HAP-1 (cell line): ENCODE data around the gene SHISA9.

Experiments used
- DNase-seq, 2 experiments: peaks; one replicate each; pipeline ENCODE4 v3.0.0-alpha.2; 2016 to 2020; ENCODE audit warnings: low spot score in 2 of 2
- H3K27me3 ChIP-seq: fragments of 250-450 bp; sonication (Bioruptor Pico); 2 replicates; pipeline ENCODE4 v1.5.1; 2020; ENCODE audit warnings: low read depth, mild to moderate bottlenecking, moderate library complexity
- H3K36me3 ChIP-seq: fragments of 250-450 bp; sonication (Bioruptor Pico); replicated peaks from 2 replicates; pipeline ENCODE4 v1.5.1; 2020; ENCODE audit warnings: mild to moderate bottlenecking
- H3K4me1 ChIP-seq: fragments of 250-450 bp; sonication (Bioruptor Pico); 2 replicates; pipeline ENCODE4 v1.5.1; 2020; ENCODE audit warnings: mild to moderate bottlenecking
- H3K4me3 ChIP-seq: fragments of 250-450 bp; sonication (Bioruptor Pico); 2 replicates; pipeline ENCODE4 v1.5.1; 2020; ENCODE audit warnings: mild to moderate bottlenecking, moderate library complexity
- H3K9me3 ChIP-seq: fragments of 250-450 bp; sonication (Bioruptor Pico); 2 replicates; pipeline ENCODE4 v1.5.1; 2020; ENCODE audit warnings: mild to moderate bottlenecking, moderate library complexity
- in situ Hi-C: fragments of 300-500 bp; cut with MboI; formaldehyde crosslinking; loops from 3 replicates; pipeline ENCODE4 v1.14.3; 2020; ENCODE audit warnings: low sequenced_read_pairs, inconsistent platforms, mixed read lengths

Gene SHISA9

GRCh38 chr16:12992066-12992465, 90.7 kb downstream of the SHISA9 start:
- H3K27me3 ChIP-seq: no peaks in the 10 kb centered on the region
- no peaks in the 10 kb centered on the region for H3K9me3 ChIP-seq
- in situ Hi-C loops: no loop called here
- H3K36me3 ChIP-seq: no peaks in the 10 kb centered on the region
- H3K4me3 ChIP-seq: no peak overlapping the region
- DNase-seq: no peak
- H3K4me1 ChIP-seq: no peaks in the 10 kb centered on the region

- DNase-seq: no peak
- in situ Hi-C loops: no loop called here
- peaks cover under 1% of the 10 kb centered on the region; the same call in 1 of the 2 replicates for H3K9me3 ChIP-seq
Measured at GRCh38 chr16:12994402-12994801, 93.0 kb downstream of the SHISA9 start.

GRCh38 chr16:12995721-12996372, 94.4 kb downstream of the SHISA9 start:
- DNase-seq: no peak
- Histone ChIP-seq H3K4me1 (no peaks in the 10 kb centered on the region), H3K9me3 (peaks cover 3% of the 10 kb centered on the region; the same call in 1 of the 2 replicates), H3K4me3 (no peak overlapping the region), H3K36me3 (no peaks in the 10 kb centered on the region), H3K27me3 (no peaks in the 10 kb centered on the region)
- in situ Hi-C loops: no loop called here

More at GRCh38 chr16:12994402-12994801, 93.0 kb downstream of the SHISA9 start:
- no peaks in the 10 kb centered on the region for H3K27me3 ChIP-seq
- H3K4me1 ChIP-seq: no peaks in the 10 kb centered on the region
- H3K36me3 ChIP-seq: no peaks in the 10 kb centered on the region
- no peak overlapping the region for H3K4me3 ChIP-seq

- in situ Hi-C loops: no loop called here
- Histone ChIP-seq H3K9me3 (peaks cover 3% of the 10 kb centered on the region; the same call in 1 of the 2 replicates), H3K4me3 (no peak overlapping the region), H3K4me1 (no peaks in the 10 kb centered on the region), H3K27me3 (no peaks in the 10 kb centered on the region), H3K36me3 (no peaks in the 10 kb centered on the region)
- no peak for DNase-seq
Measured at GRCh38 chr16:12998361-12999085, 97.1 kb downstream of the SHISA9 start.

GRCh38 chr16:12999368-12999767, 98.0 kb downstream of the SHISA9 start:
- Histone ChIP-seq H3K9me3 (peaks cover 3% of the 10 kb centered on the region; the same call in 1 of the 2 replicates), H3K36me3 (no peaks in the 10 kb centered on the region), H3K4me1 (no peaks in the 10 kb centered on the region), H3K4me3 (no peak overlapping the region), H3K27me3 (no peaks in the 10 kb centered on the region)
- DNase-seq: no peak
- in situ Hi-C loops: no loop called here

- Histone ChIP-seq H3K27me3 (no peaks in the 10 kb centered on the region), H3K9me3 (no peaks in the 10 kb centered on the region; the same call in 1 of the 2 replicates), H3K36me3 (no peaks in the 10 kb centered on the region), H3K4me1 (no peaks in the 10 kb centered on the region), H3K4me3 (no peak overlapping the region)
- in situ Hi-C loops: no loop called here
- no peak for DNase-seq
Measured at GRCh38 chr16:13005721-13006247, 104.4 kb downstream of the SHISA9 start.

- H3K4me1 ChIP-seq: no peaks in the 10 kb centered on the region
- in situ Hi-C loops: no loop called here
- DNase-seq: no peak
- H3K36me3 ChIP-seq: no peaks in the 10 kb centered on the region
- H3K27me3 ChIP-seq: no peaks in the 10 kb centered on the region
- no peak overlapping the region for H3K4me3 ChIP-seq
- no peaks in the 10 kb centered on the region for H3K9me3 ChIP-seq
Measured at GRCh38 chr16:13012601-13013000, 111.2 kb downstream of the SHISA9 start.

- Histone ChIP-seq H3K36me3 (no peaks in the 10 kb centered on the region), H3K4me1 (no peaks in the 10 kb centered on the region), H3K4me3 (no peak overlapping the region), H3K9me3 (no peaks in the 10 kb centered on the region), H3K27me3 (no peaks in the 10 kb centered on the region)
- no peak for DNase-seq
- in situ Hi-C loops: no loop called here
Measured at GRCh38 chr16:13013043-13013442, 111.6 kb downstream of the SHISA9 start.

- Histone ChIP-seq H3K4me3 (no peak overlapping the region), H3K9me3 (no peaks in the 10 kb centered on the region), H3K4me1 (no peaks in the 10 kb centered on the region), H3K27me3 (no peaks in the 10 kb centered on the region), H3K36me3 (no peaks in the 10 kb centered on the region)
- DNase-seq: no peak
- in situ Hi-C loops: no loop called here
Measured at GRCh38 chr16:13014476-13014875, 113.1 kb downstream of the SHISA9 start.

- H3K27me3 ChIP-seq: no peaks in the 10 kb centered on the region
- H3K36me3 ChIP-seq: no peaks in the 10 kb centered on the region
- no peak overlapping the region for H3K4me3 ChIP-seq
- H3K4me1 ChIP-seq: no peaks in the 10 kb centered on the region
- in situ Hi-C loops: no loop called here
- no peak for DNase-seq
- no peaks in the 10 kb centered on the region for H3K9me3 ChIP-seq
Measured at GRCh38 chr16:13018026-13018425, 116.6 kb downstream of the SHISA9 start.

GRCh38 chr16:13021996-13022395, 120.6 kb downstream of the SHISA9 start:
- no peaks in the 10 kb centered on the region for H3K4me1 ChIP-seq
- H3K4me3 ChIP-seq: no peak overlapping the region
- no peak for DNase-seq
- no peaks in the 10 kb centered on the region for H3K9me3 ChIP-seq
- in situ Hi-C loops: no loop called here
- no peaks in the 10 kb centered on the region for H3K27me3 ChIP-seq
- H3K36me3 ChIP-seq: no peaks in the 10 kb centered on the region

GRCh38 chr16:13029786-13030185, 128.4 kb downstream of the SHISA9 start:
- Histone ChIP-seq H3K4me1 (no peaks in the 10 kb centered on the region), H3K4me3 (no peak overlapping the region), H3K27me3 (no peaks in the 10 kb centered on the region), H3K36me3 (no peaks in the 10 kb centered on the region), H3K9me3 (no peaks in the 10 kb centered on the region; the same call in 1 of the 2 replicates)
- in situ Hi-C loops: no loop called here
- no peak for DNase-seq

- H3K4me3 ChIP-seq: no peak overlapping the region
- no peak for DNase-seq
- no peaks in the 10 kb centered on the region for H3K4me1 ChIP-seq
- H3K27me3 ChIP-seq: no peaks in the 10 kb centered on the region
- no peaks in the 10 kb centered on the region for H3K36me3 ChIP-seq
- no peaks in the 10 kb centered on the region; the same call in 1 of the 2 replicates for H3K9me3 ChIP-seq
- in situ Hi-C loops: no loop called here
Measured at GRCh38 chr16:13030769-13031168, 129.4 kb downstream of the SHISA9 start.

- Histone ChIP-seq H3K36me3 (no peaks in the 10 kb centered on the region), H3K4me3 (no peak overlapping the region), H3K27me3 (no peaks in the 10 kb centered on the region), H3K4me1 (no peaks in the 10 kb centered on the region), H3K9me3 (no peaks in the 10 kb centered on the region; the same call in 1 of the 2 replicates)
- in situ Hi-C loops: no loop called here
- DNase-seq: no peak
Measured at GRCh38 chr16:13032911-13033310, 131.5 kb downstream of the SHISA9 start.
